NCI-H2171 treated with DMSO at 0.1 percent for 48 hours (cell line): ENCODE results near the gene LRBA.
"Not testable (repeated sequence)": the region's sequence is repeated elsewhere in the genome, so short reads cannot be mapped to it uniquely, and the experiment has no call there.

Source experiments
- DNase-seq: peaks from one replicate; lab custom pipeline; 2025; lab: John Stamatoyannopoulos, UW

LRBA gene

GRCh38 chr4:150973626-150974251, 41.3 kb downstream of the LRBA start:
- DNase-seq: no peak

GRCh38 chr4:150972592-150972991, 42.5 kb downstream of the LRBA start:
- peak; percentile 36 for DNase-seq

- no peak for DNase-seq
Measured at GRCh38 chr4:150971901-150972300, 43.2 kb downstream of the LRBA start.

- DNase-seq: no peak
Measured at GRCh38 chr4:150970685-150971151, 44.4 kb downstream of the LRBA start.

- no peak for DNase-seq
Measured at GRCh38 chr4:150964754-150965153, 50.3 kb downstream of the LRBA start.

- DNase-seq: not testable (repeated sequence)
Measured at GRCh38 chr4:150963602-150964345, 51.3 kb downstream of the LRBA start.

GRCh38 chr4:150962245-150962644, 52.8 kb downstream of the LRBA start:
- no peak for DNase-seq

- DNase-seq: no peak
Measured at GRCh38 chr4:150961566-150961965, 53.5 kb downstream of the LRBA start.

GRCh38 chr4:150960818-150961217, 54.3 kb downstream of the LRBA start:
- no peak for DNase-seq

GRCh38 chr4:150960079-150960478, 55.0 kb downstream of the LRBA start:
- DNase-seq: peak; percentile 15

GRCh38 chr4:150957981-150958380, 57.1 kb downstream of the LRBA start:
- DNase-seq: not testable (repeated sequence)

- not testable (repeated sequence) for DNase-seq
Measured at GRCh38 chr4:150957095-150957494, 58.0 kb downstream of the LRBA start.

- not testable (repeated sequence) for DNase-seq
Measured at GRCh38 chr4:150953916-150954315, 61.2 kb downstream of the LRBA start.

GRCh38 chr4:150952167-150952845, 62.8 kb downstream of the LRBA start:
- no peak for DNase-seq

GRCh38 chr4:150950657-150951288, 64.3 kb downstream of the LRBA start:
- DNase-seq: no peak

GRCh38 chr4:150949943-150950342, 65.1 kb downstream of the LRBA start:
- DNase-seq: no peak

GRCh38 chr4:150949342-150949741, 65.7 kb downstream of the LRBA start:
- DNase-seq: no peak

- DNase-seq: no peak
Measured at GRCh38 chr4:150948710-150949109, 66.4 kb downstream of the LRBA start.

- no peak for DNase-seq
Measured at GRCh38 chr4:150948074-150948473, 67.0 kb downstream of the LRBA start.

- DNase-seq: no peak
Measured at GRCh38 chr4:150944660-150945059, 70.4 kb downstream of the LRBA start.

GRCh38 chr4:150943818-150944217, 71.3 kb downstream of the LRBA start:
- no peak for DNase-seq

- DNase-seq: no peak
Measured at GRCh38 chr4:150943126-150943525, 72.0 kb downstream of the LRBA start.
